ENCODE data around the gene TRPC4.

DNA sequence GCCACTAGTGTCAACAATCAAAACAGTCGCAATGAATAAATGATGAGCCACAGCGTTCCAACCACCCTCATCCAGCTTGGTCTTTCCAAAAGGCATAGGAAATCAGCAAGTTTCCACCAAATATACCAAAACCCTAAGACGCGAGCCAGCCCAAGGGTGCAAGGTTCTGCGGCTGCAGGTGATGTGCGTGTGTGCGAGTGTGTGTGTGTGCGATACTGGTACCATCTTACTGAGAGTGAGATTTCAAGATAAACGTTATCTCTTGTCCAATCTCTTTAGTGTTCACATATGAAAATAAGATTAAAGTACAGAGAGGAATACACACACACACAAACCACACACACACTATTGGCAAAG lies 895 bp upstream of the TRPC4 start:
- TF ChIP-seq ZC3H10 (CRISPR knock-in tag; IDR thresholded peaks at IDR 0.05) (no peak), ZFP3 (CRISPR knock-in tag; IDR thresholded peaks at IDR 0.05) (no peak), GLIS3 (CRISPR knock-in tag; IDR thresholded peaks at IDR 0.05) (no peak), CSDC2 (CRISPR knock-in tag; IDR thresholded peaks at IDR 0.05) (no peak), RARB (CRISPR knock-in tag; IDR thresholded peaks at IDR 0.05) (no peak), PPARA (CRISPR knock-in tag; IDR thresholded peaks at IDR 0.05; ENCODE audit: borderline replicate concordance) (no peak), ZFP30 (CRISPR knock-in tag; IDR thresholded peaks at IDR 0.05) (no peak), ZNF70 (CRISPR knock-in tag; IDR thresholded peaks at IDR 0.05) (no peak), ZNF8 (CRISPR knock-in tag; IDR thresholded peaks at IDR 0.05) (no peak)
- TF ChIP-seq, protein P1, sequence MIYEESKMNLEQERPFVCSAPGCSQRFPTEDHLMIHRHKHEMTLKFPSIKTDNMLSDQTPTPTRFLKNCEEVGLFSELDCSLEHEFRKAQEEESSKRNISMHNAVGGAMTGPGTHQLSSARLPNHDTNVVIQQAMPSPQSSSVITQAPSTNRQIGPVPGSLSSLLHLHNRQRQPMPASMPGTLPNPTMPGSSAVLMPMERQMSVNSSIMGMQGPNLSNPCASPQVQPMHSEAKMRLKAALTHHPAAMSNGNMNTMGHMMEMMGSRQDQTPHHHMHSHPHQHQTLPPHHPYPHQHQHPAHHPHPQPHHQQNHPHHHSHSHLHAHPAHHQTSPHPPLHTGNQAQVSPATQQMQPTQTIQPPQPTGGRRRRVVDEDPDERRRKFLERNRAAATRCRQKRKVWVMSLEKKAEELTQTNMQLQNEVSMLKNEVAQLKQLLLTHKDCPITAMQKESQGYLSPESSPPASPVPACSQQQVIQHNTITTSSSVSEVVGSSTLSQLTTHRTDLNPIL (CRISPR knock-in tag; IDR thresholded peaks at IDR 0.05; ENCODE audit: low read depth): no peak
- TF ChIP-seq, protein P2, sequence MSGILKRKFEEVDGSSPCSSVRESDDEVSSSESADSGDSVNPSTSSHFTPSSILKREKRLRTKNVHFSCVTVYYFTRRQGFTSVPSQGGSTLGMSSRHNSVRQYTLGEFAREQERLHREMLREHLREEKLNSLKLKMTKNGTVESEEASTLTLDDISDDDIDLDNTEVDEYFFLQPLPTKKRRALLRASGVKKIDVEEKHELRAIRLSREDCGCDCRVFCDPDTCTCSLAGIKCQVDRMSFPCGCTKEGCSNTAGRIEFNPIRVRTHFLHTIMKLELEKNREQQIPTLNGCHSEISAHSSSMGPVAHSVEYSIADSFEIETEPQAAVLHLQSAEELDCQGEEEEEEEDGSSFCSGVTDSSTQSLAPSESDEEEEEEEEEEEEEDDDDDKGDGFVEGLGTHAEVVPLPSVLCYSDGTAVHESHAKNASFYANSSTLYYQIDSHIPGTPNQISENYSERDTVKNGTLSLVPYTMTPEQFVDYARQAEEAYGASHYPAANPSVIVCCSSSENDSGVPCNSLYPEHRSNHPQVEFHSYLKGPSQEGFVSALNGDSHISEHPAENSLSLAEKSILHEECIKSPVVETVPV (CRISPR knock-in tag; IDR thresholded peaks at IDR 0.05): no peak

All from SK-N-SH treated with all-trans-retinoic acid at 6 μM for 48 hours (cell line).